Measurements from ENCODE around the gene ZBTB20.

ZBTB20 gene

DNA sequence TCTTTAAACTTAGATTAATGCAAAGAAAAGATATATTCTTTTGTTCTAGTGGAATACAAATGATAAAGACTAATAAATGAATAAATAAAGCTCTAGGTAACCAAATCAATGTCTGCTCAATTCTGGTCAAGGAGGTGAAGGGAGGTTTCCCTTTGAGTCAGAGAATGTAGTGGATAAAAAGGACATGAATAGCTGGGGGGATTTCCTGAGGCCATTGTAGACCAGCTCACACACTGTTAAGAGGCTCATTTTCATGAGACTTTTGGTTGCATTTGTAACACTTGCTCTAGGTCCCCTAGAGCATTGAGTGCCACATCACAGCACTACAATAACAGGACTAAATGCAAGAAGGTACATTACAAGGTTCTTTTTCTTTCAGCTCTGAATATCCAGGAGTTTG, 682.5 kb downstream of the ZBTB20 start:
- no peak for ATAC-seq
- no peak for TF ChIP-seq OSR1 (CRISPR knock-in tag; IDR thresholded peaks at IDR 0.05)
- no peak for TF ChIP-seq POU6F1 (CRISPR knock-in tag; IDR thresholded peaks at IDR 0.05; ENCODE audit: borderline replicate concordance, low read depth)
- no peak for TF ChIP-seq TOX (CRISPR knock-in tag; IDR thresholded peaks at IDR 0.05; ENCODE audit: borderline replicate concordance)
- no peak for TF ChIP-seq ZNF565 (CRISPR knock-in tag; conservative IDR thresholded peaks at IDR 0.05; ENCODE audit: low read depth)
- no peak for TF ChIP-seq TCF4 (CRISPR knock-in tag; IDR thresholded peaks at IDR 0.05; ENCODE audit: borderline replicate concordance)
- TF ChIP-seq ZFP3 (CRISPR knock-in tag; IDR thresholded peaks at IDR 0.05), result no peak
- no peak for TF ChIP-seq ZC3H10 (CRISPR knock-in tag; IDR thresholded peaks at IDR 0.05)
- no peak for TF ChIP-seq PPARA (CRISPR knock-in tag; IDR thresholded peaks at IDR 0.05; ENCODE audit: borderline replicate concordance)
- no peak for TF ChIP-seq ESRRG (CRISPR knock-in tag; IDR thresholded peaks at IDR 0.05)
- TF ChIP-seq BACH2 (CRISPR knock-in tag; IDR thresholded peaks at IDR 0.05; ENCODE audit: borderline replicate concordance), result no peak
- no peak for TF ChIP-seq ARNTL (CRISPR knock-in tag; IDR thresholded peaks at IDR 0.05; ENCODE audit: borderline replicate concordance, low read depth)
- TF ChIP-seq, protein P1, sequence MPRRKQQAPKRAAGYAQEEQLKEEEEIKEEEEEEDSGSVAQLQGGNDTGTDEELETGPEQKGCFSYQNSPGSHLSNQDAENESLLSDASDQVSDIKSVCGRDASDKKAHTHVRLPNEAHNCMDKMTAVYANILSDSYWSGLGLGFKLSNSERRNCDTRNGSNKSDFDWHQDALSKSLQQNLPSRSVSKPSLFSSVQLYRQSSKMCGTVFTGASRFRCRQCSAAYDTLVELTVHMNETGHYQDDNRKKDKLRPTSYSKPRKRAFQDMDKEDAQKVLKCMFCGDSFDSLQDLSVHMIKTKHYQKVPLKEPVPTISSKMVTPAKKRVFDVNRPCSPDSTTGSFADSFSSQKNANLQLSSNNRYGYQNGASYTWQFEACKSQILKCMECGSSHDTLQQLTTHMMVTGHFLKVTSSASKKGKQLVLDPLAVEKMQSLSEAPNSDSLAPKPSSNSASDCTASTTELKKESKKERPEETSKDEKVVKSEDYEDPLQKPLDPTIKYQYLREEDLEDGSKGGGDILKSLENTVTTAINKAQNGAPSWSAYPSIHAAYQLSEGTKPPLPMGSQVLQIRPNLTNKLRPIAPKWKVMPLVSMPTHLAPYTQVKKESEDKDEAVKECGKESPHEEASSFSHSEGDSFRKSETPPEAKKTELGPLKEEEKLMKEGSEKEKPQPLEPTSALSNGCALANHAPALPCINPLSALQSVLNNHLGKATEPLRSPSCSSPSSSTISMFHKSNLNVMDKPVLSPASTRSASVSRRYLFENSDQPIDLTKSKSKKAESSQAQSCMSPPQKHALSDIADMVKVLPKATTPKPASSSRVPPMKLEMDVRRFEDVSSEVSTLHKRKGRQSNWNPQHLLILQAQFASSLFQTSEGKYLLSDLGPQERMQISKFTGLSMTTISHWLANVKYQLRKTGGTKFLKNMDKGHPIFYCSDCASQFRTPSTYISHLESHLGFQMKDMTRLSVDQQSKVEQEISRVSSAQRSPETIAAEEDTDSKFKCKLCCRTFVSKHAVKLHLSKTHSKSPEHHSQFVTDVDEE (CRISPR knock-in tag; IDR thresholded peaks at IDR 0.05), result no peak
- TF ChIP-seq ISL1 (CRISPR knock-in tag; IDR thresholded peaks at IDR 0.05), result no peak
- no peak for TF ChIP-seq SNAI2 (CRISPR knock-in tag; IDR thresholded peaks at IDR 0.05)
- no peak for TF ChIP-seq PATZ1 (CRISPR knock-in tag; IDR thresholded peaks at IDR 0.05; ENCODE audit: borderline replicate concordance)
- TF ChIP-seq ZNF70 (CRISPR knock-in tag; IDR thresholded peaks at IDR 0.05), result no peak

- TF ChIP-seq ZNF8 (CRISPR knock-in tag; IDR thresholded peaks at IDR 0.05) (no peak), RARB (CRISPR knock-in tag; IDR thresholded peaks at IDR 0.05) (no peak), ESRRG (CRISPR knock-in tag; IDR thresholded peaks at IDR 0.05) (no peak), ZFP3 (CRISPR knock-in tag; IDR thresholded peaks at IDR 0.05) (no peak), ARNTL (CRISPR knock-in tag; IDR thresholded peaks at IDR 0.05; ENCODE audit: borderline replicate concordance, low read depth) (no peak), ZNF565 (CRISPR knock-in tag; conservative IDR thresholded peaks at IDR 0.05; ENCODE audit: low read depth) (no peak), CSDC2 (CRISPR knock-in tag; IDR thresholded peaks at IDR 0.05) (no peak)
- no peak for ATAC-seq
These were observed 684.3 kb downstream of the ZBTB20 start for GRCh38 chr3:114462750-114463149.

GRCh38 chr3:114460459-114460858, 686.6 kb downstream of the ZBTB20 start:
- TF ChIP-seq ZNF8 (CRISPR knock-in tag; IDR thresholded peaks at IDR 0.05) (no peak), RARB (CRISPR knock-in tag; IDR thresholded peaks at IDR 0.05) (no peak), ZNF70 (CRISPR knock-in tag; IDR thresholded peaks at IDR 0.05) (no peak), ARNTL (CRISPR knock-in tag; IDR thresholded peaks at IDR 0.05; ENCODE audit: borderline replicate concordance, low read depth) (no peak), CSDC2 (CRISPR knock-in tag; IDR thresholded peaks at IDR 0.05) (no peak), ZNF565 (CRISPR knock-in tag; conservative IDR thresholded peaks at IDR 0.05; ENCODE audit: low read depth) (no peak), TOX (CRISPR knock-in tag; IDR thresholded peaks at IDR 0.05; ENCODE audit: borderline replicate concordance) (no peak), POU6F1 (CRISPR knock-in tag; IDR thresholded peaks at IDR 0.05; ENCODE audit: borderline replicate concordance, low read depth) (no peak), ESRRG (CRISPR knock-in tag; IDR thresholded peaks at IDR 0.05) (no peak), TCF4 (CRISPR knock-in tag; IDR thresholded peaks at IDR 0.05; ENCODE audit: borderline replicate concordance) (no peak)
- TF ChIP-seq, protein P2, sequence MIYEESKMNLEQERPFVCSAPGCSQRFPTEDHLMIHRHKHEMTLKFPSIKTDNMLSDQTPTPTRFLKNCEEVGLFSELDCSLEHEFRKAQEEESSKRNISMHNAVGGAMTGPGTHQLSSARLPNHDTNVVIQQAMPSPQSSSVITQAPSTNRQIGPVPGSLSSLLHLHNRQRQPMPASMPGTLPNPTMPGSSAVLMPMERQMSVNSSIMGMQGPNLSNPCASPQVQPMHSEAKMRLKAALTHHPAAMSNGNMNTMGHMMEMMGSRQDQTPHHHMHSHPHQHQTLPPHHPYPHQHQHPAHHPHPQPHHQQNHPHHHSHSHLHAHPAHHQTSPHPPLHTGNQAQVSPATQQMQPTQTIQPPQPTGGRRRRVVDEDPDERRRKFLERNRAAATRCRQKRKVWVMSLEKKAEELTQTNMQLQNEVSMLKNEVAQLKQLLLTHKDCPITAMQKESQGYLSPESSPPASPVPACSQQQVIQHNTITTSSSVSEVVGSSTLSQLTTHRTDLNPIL (CRISPR knock-in tag; IDR thresholded peaks at IDR 0.05; ENCODE audit: low read depth), result no peak
- TF ChIP-seq, protein P1 (CRISPR knock-in tag; IDR thresholded peaks at IDR 0.05), result no peak
- ATAC-seq, result no peak

All from SK-N-SH treated with all-trans-retinoic acid at 6 μM for 48 hours (cell line).